Measurements from ENCODE around the gene STARD6. TPM values are rescaled to one million over a fixed set of nuclear protein-coding genes. Genes with fewer than 3 reads are reported as not detected.

STARD6 gene
- total and polyA plus RNA-seq, 2 experiments from 2014 or later: not detected

- H3K4me3 Mint-ChIP-seq: no peak overlapping the region
- no peaks in the 10 kb centered on the region for H3K9me2 ChIP-seq (ENCODE audit: insufficient read depth)
- H3K27me3 ChIP-seq (ENCODE audit: insufficient read depth): no peaks in the 10 kb centered on the region
- no peak overlapping the region for H3K4me2 ChIP-seq
- H3K4me3 ChIP-seq: no peak overlapping the region
- peaks cover 44% of the 10 kb centered on the region for H3K36me3 Mint-ChIP-seq (ENCODE audit: low read depth)
- H4K20me1 ChIP-seq (replicated peaks; ENCODE audit: insufficient read depth): no peaks in the 10 kb centered on the region; the same call in 1 of the 2 replicates
- H3K36me3 ChIP-seq (ENCODE audit: insufficient read depth): peaks cover 22% of the 10 kb centered on the region; the same call in 1 of the 2 replicates
- no peaks in the 10 kb centered on the region for H3K79me2 ChIP-seq (replicated peaks; ENCODE audit: insufficient read depth)
- H3K4me1 ChIP-seq (ENCODE audit: insufficient read depth): peaks cover 6% of the 10 kb centered on the region; the same call in 1 of the 2 replicates
- H3F3A ChIP-seq (replicated peaks; ENCODE audit: low read depth): no peaks in the 10 kb centered on the region
- no peak overlapping the region for H2AFZ ChIP-seq
- H3K27me3 Mint-ChIP-seq (ENCODE audit: insufficient read depth, low read depth, poor library complexity): no peaks in the 10 kb centered on the region
- no peak for TF ChIP-seq CREB1 (CRISPR knock-in tag; IDR thresholded peaks at IDR 0.05; ENCODE audit: low read depth)
- TF ChIP-seq EZH2phosphoT487 (IDR thresholded peaks at IDR 0.05; ENCODE audit: unreplicated experiment): no peak
- no peak for TF ChIP-seq JUNB (IDR thresholded peaks at IDR 0.05; ENCODE audit: unreplicated experiment)
- no peak for TF ChIP-seq POLR2AphosphoS5 (IDR thresholded peaks at IDR 0.05; ENCODE audit: low read depth)
- TF ChIP-seq STAT1 (IDR thresholded peaks at IDR 0.05; ENCODE audit: unreplicated experiment): no peak
- no peak for TF ChIP-seq REST (IDR thresholded peaks at IDR 0.05; ENCODE audit: unreplicated experiment)
- TF ChIP-seq NANOG (IDR thresholded peaks at IDR 0.05; ENCODE audit: borderline replicate concordance): no peak
- TF ChIP-seq ETS1 (IDR thresholded peaks at IDR 0.05): no peak
- TF ChIP-seq EZH2 (IDR thresholded peaks at IDR 0.05; ENCODE audit: low read depth, unreplicated experiment): no peak
- TF ChIP-seq ZNF331 (CRISPR knock-in tag; IDR thresholded peaks at IDR 0.05; ENCODE audit: low read depth): no peak
- peak overlapping the region; percentile 56 for H3K27ac Mint-ChIP-seq
- no peaks in the 10 kb centered on the region for H3K9me3 Mint-ChIP-seq
- ATAC-seq (no peak), DNase-seq (ENCODE audit: low spot score) (no peak)
- H3K4me1 Mint-ChIP-seq: peaks cover 10% of the 10 kb centered on the region
- peak overlapping the region; percentile 34; the same call in 1 of the 2 replicates for H3K27ac ChIP-seq (ENCODE audit: low read depth)
Observed at GRCh38 chr18:54279477-54280219, 78.0 kb downstream of the STARD6 start.

DNA sequence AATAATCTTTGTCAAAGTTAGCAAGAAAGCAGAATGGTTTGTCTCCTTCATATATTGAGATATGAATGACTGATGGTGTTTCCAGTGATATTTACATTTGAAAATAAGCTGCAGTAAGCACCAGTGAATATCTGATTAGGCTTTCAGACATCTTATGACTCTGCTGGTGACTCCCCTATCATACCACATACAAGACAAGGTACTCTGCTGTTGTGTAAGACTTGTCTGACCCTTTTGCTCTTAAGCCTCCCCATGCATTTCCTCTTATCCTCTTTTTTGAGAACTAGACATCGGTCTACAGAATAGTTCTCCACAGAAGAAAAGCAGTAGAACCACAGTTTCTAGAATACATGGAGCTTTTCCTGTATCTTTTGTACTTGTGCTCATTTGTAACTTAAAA lies 79.0 kb downstream of the STARD6 start:
- H3K27me3 ChIP-seq (ENCODE audit: insufficient read depth): no peaks in the 10 kb centered on the region
- H3K4me2 ChIP-seq: no peak overlapping the region
- peaks cover 10% of the 10 kb centered on the region for H3K4me1 Mint-ChIP-seq
- no peak overlapping the region for H2AFZ ChIP-seq
- no peaks in the 10 kb centered on the region for H3K27me3 Mint-ChIP-seq (ENCODE audit: insufficient read depth, low read depth, poor library complexity)
- peaks cover 6% of the 10 kb centered on the region; the same call in 1 of the 2 replicates for H3K4me1 ChIP-seq (ENCODE audit: insufficient read depth)
- no peak overlapping the region for H3K27ac ChIP-seq (ENCODE audit: low read depth)
- no peak overlapping the region for H3K4me3 ChIP-seq
- H3K36me3 ChIP-seq (ENCODE audit: insufficient read depth): peaks cover 18% of the 10 kb centered on the region; the same call in 1 of the 2 replicates
- DNase-seq (ENCODE audit: low spot score) (no peak), ATAC-seq (no peak)
- peaks cover 37% of the 10 kb centered on the region for H3K36me3 Mint-ChIP-seq (ENCODE audit: low read depth)
- no peak overlapping the region for H3K27ac Mint-ChIP-seq
- no peaks in the 10 kb centered on the region for H3K9me3 Mint-ChIP-seq
- H3K4me3 Mint-ChIP-seq: no peak overlapping the region
- H3K79me2 ChIP-seq (replicated peaks; ENCODE audit: insufficient read depth): no peaks in the 10 kb centered on the region
- no peaks in the 10 kb centered on the region for H3F3A ChIP-seq (replicated peaks; ENCODE audit: low read depth)
- H3K9me2 ChIP-seq (ENCODE audit: insufficient read depth): no peaks in the 10 kb centered on the region
- no peaks in the 10 kb centered on the region; the same call in 1 of the 2 replicates for H4K20me1 ChIP-seq (replicated peaks; ENCODE audit: insufficient read depth)
- no peak for TF ChIP-seq STAT1 (IDR thresholded peaks at IDR 0.05; ENCODE audit: unreplicated experiment)
- no peak for TF ChIP-seq EZH2phosphoT487 (IDR thresholded peaks at IDR 0.05; ENCODE audit: unreplicated experiment)
- TF ChIP-seq EZH2 (IDR thresholded peaks at IDR 0.05; ENCODE audit: low read depth, unreplicated experiment): no peak
- no peak for TF ChIP-seq NANOG (IDR thresholded peaks at IDR 0.05; ENCODE audit: borderline replicate concordance)
- TF ChIP-seq REST (IDR thresholded peaks at IDR 0.05; ENCODE audit: unreplicated experiment): no peak
- TF ChIP-seq JUNB (IDR thresholded peaks at IDR 0.05; ENCODE audit: unreplicated experiment): no peak
- TF ChIP-seq ETS1 (IDR thresholded peaks at IDR 0.05): no peak

All from GM23338 (cell line).